ENCODE results near the gene NUFIP2.

NUFIP2 gene

DNA sequence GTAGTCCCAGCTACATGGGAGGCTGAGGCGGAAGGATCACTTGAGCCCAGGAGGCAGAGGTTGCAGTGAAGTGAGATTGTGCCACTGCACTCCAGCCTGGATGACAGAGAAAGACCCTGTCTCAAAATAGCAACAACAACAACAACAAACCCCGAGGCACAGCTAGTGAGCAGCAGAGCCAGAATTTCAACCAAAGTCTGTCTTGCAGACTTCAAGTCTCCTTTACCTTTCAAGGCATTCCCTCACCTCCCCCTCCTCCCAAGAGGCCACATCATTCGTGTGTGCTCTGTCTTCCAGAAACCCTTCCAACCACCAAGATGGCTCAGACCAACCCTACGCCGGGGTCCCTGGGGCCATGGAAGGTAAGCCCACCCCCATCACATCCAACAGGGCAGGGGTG, 45.1 kb downstream of the NUFIP2 start:
- Histone ChIP-seq H3K9ac (ENCODE audit: insufficient read length) (no peak overlapping the region), H3K36me3 (ENCODE audit: insufficient read depth, low read length) (no peaks in the 10 kb centered on the region), H3K9me3 (ENCODE audit: low read depth, low read length) (no peaks in the 10 kb centered on the region), H3K27ac (no peak overlapping the region), H3K4me3 (no peak overlapping the region)
- TF ChIP-seq EZH2 (IDR thresholded peaks at IDR 0.05) (no peak), FOXP2 (optimal IDR thresholded peaks at IDR 0.05; ENCODE audit: control extremely low read depth, extremely low read length, insufficient read depth) (no peak), POLR2AphosphoS5 (IDR thresholded peaks at IDR 0.05; ENCODE audit: borderline replicate concordance, low read depth, low read length) (no peak)
- no peak for DNase-seq (ENCODE audit: low read depth, low spot score)

DNA sequence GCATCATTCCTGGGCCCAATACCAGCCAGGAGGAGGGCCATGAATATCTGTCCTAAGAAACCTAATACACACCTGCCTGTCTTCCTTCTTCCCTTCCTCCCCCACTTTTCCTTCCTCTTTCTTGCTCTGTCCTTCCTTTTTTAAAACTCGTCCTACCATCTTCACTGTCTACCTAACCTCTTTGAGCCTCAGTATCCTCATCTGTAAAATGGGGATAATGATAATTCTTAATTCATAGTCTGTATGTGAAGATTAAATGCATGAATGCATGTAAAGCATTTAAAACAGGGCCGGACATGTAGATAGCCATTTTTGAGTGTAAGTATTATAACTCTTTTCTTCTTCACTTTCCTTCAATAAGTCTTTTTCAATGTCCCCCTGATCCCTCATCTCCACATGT, 46.7 kb downstream of the NUFIP2 start:
- H3K4me3 ChIP-seq = no peak overlapping the region
- TF ChIP-seq FOXP2 (optimal IDR thresholded peaks at IDR 0.05; ENCODE audit: control extremely low read depth, extremely low read length, insufficient read depth) (no peak), EZH2 (IDR thresholded peaks at IDR 0.05) (no peak), POLR2AphosphoS5 (IDR thresholded peaks at IDR 0.05; ENCODE audit: borderline replicate concordance, low read depth, low read length) (no peak)

DNA sequence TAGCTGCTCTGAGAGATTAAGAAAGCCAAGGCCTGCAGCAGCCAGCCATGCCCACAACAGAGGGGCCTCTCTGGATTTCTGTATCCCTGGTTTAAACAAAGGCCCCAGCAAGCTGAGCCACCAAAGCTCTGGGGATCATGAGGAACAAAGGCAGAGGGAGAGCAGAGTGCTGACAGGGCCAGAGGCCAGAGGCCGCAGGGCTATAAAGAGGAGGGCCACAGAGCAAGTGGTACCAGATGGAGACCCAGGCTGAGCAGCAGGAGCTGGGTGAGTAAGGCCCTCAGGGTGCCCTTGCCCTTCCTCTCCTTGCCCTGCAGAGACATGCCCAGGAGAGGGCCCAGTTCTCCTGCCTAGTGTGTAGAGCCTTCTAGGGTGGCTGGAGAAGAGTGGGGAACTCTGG, 47.3 kb downstream of the NUFIP2 start, which contains the start of gene CRYBA1:
CRYBA1 (plus strand) TSS at position 232 of the 400 bp plus-strand sequence; CDS start at position 237, 5 bp downstream.
- Histone ChIP-seq H3K9ac (ENCODE audit: insufficient read length) (no peak within 1 kb of the TSS), H3K9me3 (ENCODE audit: low read depth, low read length) (no peaks in the 10 kb centered on the region), H3K4me3 (no peak within 1 kb of the TSS), H3K36me3 (ENCODE audit: insufficient read depth, low read length) (no peaks in the 10 kb centered on the region), H3K27ac (no peak within 1 kb of the TSS)
- no peak for DNase-seq (ENCODE audit: low read depth, low spot score)
- no peak for TF ChIP-seq FOXP2 (optimal IDR thresholded peaks at IDR 0.05; ENCODE audit: control extremely low read depth, extremely low read length, insufficient read depth)
- TF ChIP-seq EZH2 (IDR thresholded peaks at IDR 0.05) = no peak
- TF ChIP-seq POLR2AphosphoS5 (IDR thresholded peaks at IDR 0.05; ENCODE audit: borderline replicate concordance, low read depth, low read length) = no peak

More for the DNA sequence above, 46.7 kb downstream of the NUFIP2 start:
- Histone ChIP-seq H3K9me3 (ENCODE audit: low read depth, low read length) (no peaks in the 10 kb centered on the region), H3K9ac (ENCODE audit: insufficient read length) (no peak overlapping the region), H3K36me3 (ENCODE audit: insufficient read depth, low read length) (no peaks in the 10 kb centered on the region), H3K27ac (no peak overlapping the region)
- DNase-seq (ENCODE audit: low read depth, low spot score) = no peak

DNA sequence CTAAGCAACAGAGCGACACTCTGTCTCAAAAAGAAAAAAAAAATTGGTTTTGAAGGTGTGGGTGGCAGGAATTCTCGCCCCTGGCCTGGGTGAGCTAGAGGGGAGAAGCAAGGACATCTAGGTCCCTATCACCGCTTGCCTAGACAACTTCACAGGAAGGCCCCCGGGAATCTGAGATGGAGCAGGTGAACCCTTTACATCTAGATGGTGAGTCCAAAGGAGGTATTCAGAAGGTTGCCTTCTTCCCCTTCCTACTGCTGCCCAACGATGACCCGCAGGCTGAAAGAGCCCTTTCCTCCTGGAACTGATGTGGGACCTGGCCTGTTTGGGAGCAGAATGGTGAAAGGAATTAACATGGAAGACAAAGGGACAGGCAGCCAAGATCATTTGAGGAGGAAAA, 48.5 kb downstream of the NUFIP2 start:
- no peaks in the 10 kb centered on the region for H3K36me3 ChIP-seq (ENCODE audit: insufficient read depth, low read length)
- no peak overlapping the region for H3K9ac ChIP-seq (ENCODE audit: insufficient read length)
- H3K4me3 ChIP-seq = no peak overlapping the region
- H3K9me3 ChIP-seq (ENCODE audit: low read depth, low read length) = no peaks in the 10 kb centered on the region
- DNase-seq (ENCODE audit: low read depth, low spot score) = no peak
- H3K27ac ChIP-seq = no peak overlapping the region
- TF ChIP-seq FOXP2 (optimal IDR thresholded peaks at IDR 0.05; ENCODE audit: control extremely low read depth, extremely low read length, insufficient read depth) (no peak), EZH2 (IDR thresholded peaks at IDR 0.05) (no peak), POLR2AphosphoS5 (IDR thresholded peaks at IDR 0.05; ENCODE audit: borderline replicate concordance, low read depth, low read length) (no peak)

DNA sequence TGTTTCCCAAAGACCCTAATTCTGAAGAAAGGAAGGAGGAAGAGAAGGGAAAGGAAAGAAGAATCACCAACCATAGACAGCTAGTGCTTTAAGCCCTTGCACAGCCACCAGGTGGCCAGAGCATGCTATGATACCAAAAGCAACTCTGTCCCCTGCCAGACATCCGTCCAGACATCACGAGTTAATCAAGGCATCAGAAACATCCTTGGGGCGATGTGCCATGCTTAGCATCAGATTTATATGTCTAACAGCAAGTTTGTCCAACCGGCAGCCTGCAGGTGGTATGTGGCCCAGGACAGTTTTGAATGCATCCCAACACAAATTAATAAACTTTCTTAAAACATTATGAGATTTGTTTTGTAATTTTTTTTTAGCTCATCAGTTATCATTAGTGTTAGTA, 50.2 kb downstream of the NUFIP2 start:
- no peak overlapping the region for H3K9ac ChIP-seq (ENCODE audit: insufficient read length)
- no peaks in the 10 kb centered on the region for H3K9me3 ChIP-seq (ENCODE audit: low read depth, low read length)
- no peaks in the 10 kb centered on the region for H3K36me3 ChIP-seq (ENCODE audit: insufficient read depth, low read length)
- no peak for DNase-seq (ENCODE audit: low read depth, low spot score)
- H3K4me3 ChIP-seq = no peak overlapping the region
- TF ChIP-seq EZH2 (IDR thresholded peaks at IDR 0.05) = no peak
- TF ChIP-seq POLR2AphosphoS5 (IDR thresholded peaks at IDR 0.05; ENCODE audit: borderline replicate concordance, low read depth, low read length) = no peak
- TF ChIP-seq FOXP2 (optimal IDR thresholded peaks at IDR 0.05; ENCODE audit: control extremely low read depth, extremely low read length, insufficient read depth) = no peak
- H3K27ac ChIP-seq = no peak overlapping the region

DNA sequence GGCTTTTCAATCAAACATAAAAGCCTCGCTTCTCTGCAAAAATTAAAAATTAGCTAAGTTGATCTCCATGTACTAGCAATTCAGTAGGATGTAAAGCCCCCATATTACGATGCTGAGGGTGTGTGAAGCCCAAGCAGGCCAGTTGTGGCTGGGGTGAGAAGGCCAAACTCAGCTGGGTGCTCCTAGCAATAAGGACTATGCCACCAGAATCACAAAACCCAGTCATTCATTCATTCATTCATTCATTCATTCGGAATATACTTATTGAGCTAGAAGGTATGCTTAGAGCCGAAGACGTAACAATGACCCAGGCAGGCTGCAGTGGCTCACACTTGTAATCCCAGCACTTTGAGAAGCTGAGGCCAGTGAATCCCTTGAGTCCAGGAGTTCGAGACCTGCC, 51.2 kb downstream of the NUFIP2 start:
- no peak for DNase-seq (ENCODE audit: low read depth, low spot score)
- Histone ChIP-seq H3K4me3 (no peak overlapping the region), H3K27ac (no peak overlapping the region), H3K9ac (ENCODE audit: insufficient read length) (no peak overlapping the region), H3K9me3 (ENCODE audit: low read depth, low read length) (no peaks in the 10 kb centered on the region), H3K36me3 (ENCODE audit: insufficient read depth, low read length) (no peaks in the 10 kb centered on the region)
- TF ChIP-seq EZH2 (IDR thresholded peaks at IDR 0.05) (no peak), POLR2AphosphoS5 (IDR thresholded peaks at IDR 0.05; ENCODE audit: borderline replicate concordance, low read depth, low read length) (no peak), FOXP2 (optimal IDR thresholded peaks at IDR 0.05; ENCODE audit: control extremely low read depth, extremely low read length, insufficient read depth) (no peak)

DNA sequence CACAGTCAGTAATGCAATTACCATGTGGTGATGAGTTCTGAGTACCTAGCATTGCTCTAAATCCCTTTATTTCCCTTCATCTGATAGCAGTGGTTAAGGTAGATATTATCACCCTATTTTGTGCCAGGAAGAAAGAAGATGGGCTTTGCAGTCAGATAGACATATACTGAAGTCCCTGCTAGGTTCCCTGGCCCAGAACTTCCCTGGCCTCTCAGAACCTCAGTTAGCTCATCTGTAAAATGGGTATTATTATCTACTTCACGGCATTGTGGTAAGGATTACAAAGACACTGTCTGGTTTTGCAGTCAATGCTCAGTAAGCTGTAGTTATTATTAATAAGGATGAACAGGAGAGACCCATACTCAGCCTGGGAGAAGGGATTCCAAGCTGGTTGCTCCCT, 51.9 kb downstream of the NUFIP2 start:
- Histone ChIP-seq H3K9ac (ENCODE audit: insufficient read length) (no peak overlapping the region), H3K27ac (no peak overlapping the region), H3K9me3 (ENCODE audit: low read depth, low read length) (no peaks in the 10 kb centered on the region), H3K4me3 (no peak overlapping the region), H3K36me3 (ENCODE audit: insufficient read depth, low read length) (no peaks in the 10 kb centered on the region)
- no peak for DNase-seq (ENCODE audit: low read depth, low spot score)
- TF ChIP-seq EZH2 (IDR thresholded peaks at IDR 0.05) = no peak
- no peak for TF ChIP-seq POLR2AphosphoS5 (IDR thresholded peaks at IDR 0.05; ENCODE audit: borderline replicate concordance, low read depth, low read length)
- no peak for TF ChIP-seq FOXP2 (optimal IDR thresholded peaks at IDR 0.05; ENCODE audit: control extremely low read depth, extremely low read length, insufficient read depth)

DNA sequence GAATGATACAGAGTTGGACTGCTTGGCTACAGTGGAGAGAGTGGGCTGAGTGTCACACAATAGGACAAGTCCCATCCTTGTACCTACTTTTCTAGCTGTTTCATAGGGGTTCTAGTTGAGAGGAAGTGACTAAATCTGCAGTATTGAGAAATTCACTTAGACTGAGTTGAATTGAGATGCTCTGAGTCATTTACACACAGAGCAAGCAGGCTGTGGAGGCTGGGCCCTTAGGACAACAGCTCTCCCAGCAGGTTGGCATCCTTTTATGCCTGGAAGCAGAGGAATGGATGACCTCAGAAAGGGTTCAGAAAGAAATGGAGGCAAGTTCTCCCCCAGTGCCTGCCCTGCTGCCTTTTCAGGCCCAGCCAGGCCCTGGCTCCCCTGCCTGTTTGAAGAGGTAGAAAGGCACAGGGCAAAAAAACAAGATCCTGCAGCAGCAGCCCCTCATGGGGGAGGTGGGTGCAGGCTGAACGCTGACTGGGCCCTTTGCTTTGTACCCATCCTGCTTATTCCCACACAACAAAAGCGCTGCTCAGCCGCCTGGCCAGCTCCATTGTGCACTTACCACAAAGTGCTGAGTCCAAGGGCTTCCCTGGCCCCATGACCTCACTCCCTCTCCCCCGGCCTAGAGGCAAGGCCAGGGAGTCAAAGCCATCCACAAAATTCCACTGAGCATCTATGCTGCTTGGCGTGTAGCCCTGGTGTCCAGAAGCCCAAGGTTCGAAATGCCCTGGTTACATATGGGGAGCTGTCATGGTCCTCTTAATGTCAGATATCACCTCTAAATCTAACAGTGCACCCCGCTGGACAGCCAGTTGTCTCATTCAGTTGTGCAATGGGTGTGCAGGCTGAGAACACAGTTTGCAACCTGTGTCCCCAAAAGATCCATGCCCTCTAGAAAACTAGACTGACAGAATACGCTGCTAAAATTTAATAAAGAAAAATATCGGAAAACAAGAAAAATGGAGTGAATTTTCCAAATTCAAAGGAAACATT, 52.7 kb downstream of the NUFIP2 start:
- Histone ChIP-seq H3K36me3 (ENCODE audit: insufficient read depth, low read length) (no peaks in the 10 kb centered on the region), H3K4me3 (no peak overlapping the region), H3K9ac (ENCODE audit: insufficient read length) (no peak overlapping the region), H3K9me3 (ENCODE audit: low read depth, low read length) (no peaks in the 10 kb centered on the region), H3K27ac (no peak overlapping the region)
- no peak for DNase-seq (ENCODE audit: low read depth, low spot score)
- no peak for TF ChIP-seq EZH2 (IDR thresholded peaks at IDR 0.05)
- no peak for TF ChIP-seq FOXP2 (optimal IDR thresholded peaks at IDR 0.05; ENCODE audit: control extremely low read depth, extremely low read length, insufficient read depth)
- no peak for TF ChIP-seq POLR2AphosphoS5 (IDR thresholded peaks at IDR 0.05; ENCODE audit: borderline replicate concordance, low read depth, low read length)

Data from SK-N-MC (cell line).